A549 (cell line): ENCODE measurements around the gene HILPDA. TPM values are rescaled to one million over a fixed set of nuclear protein-coding genes. Genes with fewer than 3 reads are reported as not detected.

Source experiments
- ATAC-seq, 2 experiments: fragments of 200-7000 bp in 1 of 2; fragments of >200 bp in 1 of 2; cut with Nextera tagmentation in 1 of 2; cut with Tn5 transposase in 1 of 2; 3 replicates each; pipeline versions ENCODE4 v1.8.0 to v1.9.1; 2018 to 2020; ENCODE audit warnings: mild to moderate bottlenecking in 1 of 2, moderate library complexity in 1 of 2
- CTCF ChIA-PET: fragments of 300-600 bp; sonication (Branson Sonifier 250); formaldehyde crosslinking; extraction: SDS; loops from one replicate; lab custom pipeline; 2021; ENCODE audit warnings: antibody characterized with exemption, inconsistent platforms; lab: Yijun Ruan, JAX
- POLR2A ChIA-PET: fragments of 350-600 bp; formaldehyde crosslinking; extraction: SDS; loops from one replicate; lab custom pipeline; 2021; ENCODE audit warnings: antibody characterized with exemption, inconsistent platforms; lab: Yijun Ruan, JAX
- DNase-seq, 2 experiments: peaks; one replicate each; pipeline versions ENCODE4 v3.0.0 to v3.0.0-alpha.2; 2011 to 2016; ENCODE audit warnings: low read depth in 1 of 2, low spot score in 1 of 2
- FAIRE-seq: peaks from 2 replicates; lab custom pipeline; 2011; peaks lifted over from hg19 to GRCh38; lab: Jason Lieb, UNC
- H3K27ac ChIP-seq, 2 experiments: fragments of >200 bp; sonication (Bioruptor Twin); formaldehyde crosslinking; 3 replicates each; pipeline ENCODE4 v1.5.1; 2016 to 2017
- H3K4me1 ChIP-seq: fragments of >200 bp; sonication (Bioruptor Twin); formaldehyde crosslinking; 3 replicates; pipeline ENCODE4 v1.6.1; 2016
- H3K4me2 ChIP-seq: fragments of >200 bp; sonication (Bioruptor Twin); formaldehyde crosslinking; 3 replicates; pipeline ENCODE4 v1.6.1; 2016
- H3K4me3 ChIP-seq: fragments of >200 bp; sonication (Bioruptor Twin); formaldehyde crosslinking; 3 replicates; pipeline ENCODE4 v1.5.1; 2016
- H3K9me3 ChIP-seq: fragments of >200 bp; sonication (Bioruptor Twin); formaldehyde crosslinking; 3 replicates; pipeline ENCODE4 v1.6.1; 2016
- CBX2 ChIP-seq: fragments of 200-600 bp; sonication (generic); IDR thresholded peaks from 2 replicates; pipeline ENCODE4 v1.6.1; 2016; ENCODE audit warnings: low read depth, mild to moderate bottlenecking, borderline replicate concordance
- CEBPB ChIP-seq, 2 experiments: fragments of >200 bp in 1 of 2; sonication (Bioruptor Twin) in 1 of 2; formaldehyde crosslinking in 1 of 2; IDR thresholded peaks; 2 replicates each; pipeline ENCODE4 v1.6.1; 2012 to 2016
- CHD2 ChIP-seq: fragments of 150-350 bp; IDR thresholded peaks from 2 replicates; pipeline ENCODE4 v1.6.1; 2014; ENCODE audit warnings: low read length; ENCODE audit not compliant: partially characterized antibody
- CTCF ChIP-seq: fragments of >200 bp; sonication (Bioruptor Twin); formaldehyde crosslinking; IDR thresholded peaks from 3 replicates; pipeline ENCODE4 v1.5.1; 2016
- EHMT2 ChIP-seq: fragments of 200-600 bp; sonication (generic); IDR thresholded peaks from 2 replicates; pipeline ENCODE4 v1.6.1; 2016; ENCODE audit warnings: antibody characterized with exemption, low read depth, mild to moderate bottlenecking, moderate library complexity
- ESRRA ChIP-seq: fragments of 150-350 bp; IDR thresholded peaks from 2 replicates; pipeline ENCODE4 v1.6.1; 2014; ENCODE audit warnings: mild to moderate bottlenecking, low read length, borderline replicate concordance
- FOXS1 ChIP-seq: fragments of 250-450 bp; sonication (Bioruptor Pico); IDR thresholded peaks from 2 replicates; pipeline ENCODE4 v1.5.0; 2020; ENCODE audit warnings: mild to moderate bottlenecking, moderate library complexity
- HES2 ChIP-seq: fragments of >200 bp; sonication (Bioruptor Twin); formaldehyde crosslinking; IDR thresholded peaks from 2 replicates; pipeline ENCODE4 v1.6.1; 2016
- HEYL ChIP-seq: fragments of 250-450 bp; sonication (Bioruptor Pico); IDR thresholded peaks from 2 replicates; pipeline ENCODE4 v1.8.0; 2021; ENCODE audit warnings: mild to moderate bottlenecking, moderate library complexity
- HOXA7 ChIP-seq: fragments of 250-450 bp; sonication (Bioruptor Pico); IDR thresholded peaks from 2 replicates; pipeline ENCODE4 v1.5.0; 2020; ENCODE audit warnings: mild to moderate bottlenecking, moderate library complexity
- HOXB13 ChIP-seq: fragments of 250-450 bp; sonication (Bioruptor Pico); IDR thresholded peaks from 2 replicates; pipeline ENCODE4 v1.5.0; 2020; ENCODE audit warnings: low read depth, mild to moderate bottlenecking, moderate library complexity
- HOXB5 ChIP-seq: fragments of 250-450 bp; sonication (Bioruptor Pico); IDR thresholded peaks from 2 replicates; pipeline ENCODE4 v1.5.0; 2020; ENCODE audit warnings: mild to moderate bottlenecking, moderate library complexity
- JUN ChIP-seq, 2 experiments: fragments of >200 bp; sonication (Bioruptor Twin); formaldehyde crosslinking; IDR thresholded peaks; 2 replicates in 1 of 2; 3 replicates in 1 of 2; pipeline ENCODE4 v1.6.1; 2016 to 2017
- KDM1A ChIP-seq: fragments of 200-600 bp; sonication (generic); IDR thresholded peaks from 2 replicates; pipeline ENCODE4 v1.6.1; 2016; ENCODE audit warnings: low read depth, mild to moderate bottlenecking
- MAFK ChIP-seq: fragments of 450-650 bp; IDR thresholded peaks from 2 replicates; pipeline ENCODE4 v1.6.1; 2014; ENCODE audit not compliant: partially characterized antibody
- NPAS2 ChIP-seq: fragments of 250-450 bp; sonication (Bioruptor Pico); IDR thresholded peaks from 2 replicates; pipeline ENCODE4 v1.8.0; 2022; ENCODE audit warnings: mild to moderate bottlenecking, moderate library complexity, borderline replicate concordance
- RAD21 ChIP-seq, 2 experiments: fragments of >200 bp in 1 of 2; sonication (Bioruptor Twin) in 1 of 2; formaldehyde crosslinking in 1 of 2; IDR thresholded peaks in 1 of 2; conservative IDR thresholded peaks in 1 of 2; 2 replicates in 1 of 2; 3 replicates in 1 of 2; pipeline ENCODE4 v1.6.1; 2012 to 2018; ENCODE audit warnings: inconsistent platforms in 1 of 2
- RARB ChIP-seq: fragments of 250-450 bp; sonication (Bioruptor Pico); IDR thresholded peaks from 2 replicates; pipeline ENCODE4 v1.8.0; 2021; ENCODE audit warnings: mild to moderate bottlenecking, moderate library complexity
- RCOR1 ChIP-seq: fragments of 150-350 bp; IDR thresholded peaks from 2 replicates; pipeline ENCODE4 v1.6.1; 2014; ENCODE audit warnings: antibody characterized with exemption, low read length, low read depth
- RNF2 ChIP-seq: fragments of 200-600 bp; sonication (generic); IDR thresholded peaks from 2 replicates; pipeline ENCODE4 v1.6.1; 2016; ENCODE audit warnings: low read depth, mild to moderate bottlenecking, antibody characterized with exemption, moderate library complexity, borderline replicate concordance
- SMC3 ChIP-seq: fragments of >200 bp; sonication (Bioruptor Twin); formaldehyde crosslinking; IDR thresholded peaks from 3 replicates; pipeline ENCODE4 v1.6.1; 2018; ENCODE audit warnings: inconsistent platforms
- SREBF2 ChIP-seq: fragments of 450-650 bp; IDR thresholded peaks from 2 replicates; pipeline ENCODE4 v1.6.1; 2014; ENCODE audit warnings: mild to moderate bottlenecking, moderate library complexity
- TFCP2L1 ChIP-seq: fragments of 250-450 bp; sonication (Bioruptor Pico); IDR thresholded peaks from 2 replicates; pipeline ENCODE4 v1.5.0; 2021; ENCODE audit warnings: mild to moderate bottlenecking
- ZNF302 ChIP-seq: fragments of 250-450 bp; sonication (Bioruptor Pico); IDR thresholded peaks from 2 replicates; pipeline ENCODE4 v1.9.0; 2021; ENCODE audit warnings: inconsistent platforms, mild to moderate bottlenecking, moderate library complexity
- WGBS: methylation state at CpG from one replicate; pipeline ENCODE4 v1.1.6; 2017; ENCODE audit errors: missing lambda C conversion rate; 5-methylcytosine and 5-hydroxymethylcytosine counted together
- polyA plus RNA-seq, 4 experiments: library from polyadenylated mRNA; depleted of rRNA in 3 of 4; stranded (reverse); fragments of >200 nt; fragmentation: RNase III in 1 of 4; extraction: RNeasy Plus Mini Kit Qiagen cat#74134 plus additional on column Dnase treatment in 1 of 4; gene quantifications; 2 replicates in 3 of 4; 3 replicates in 1 of 4; pipeline ENCODE4 v1.2.3, GENCODE V29; 2011 to 2017

HILPDA gene
- polyA plus RNA-seq, 2 of the 4 experiments (the other 2 are of a cell fraction) = 24.2 to 94.6 TPM

DNA sequence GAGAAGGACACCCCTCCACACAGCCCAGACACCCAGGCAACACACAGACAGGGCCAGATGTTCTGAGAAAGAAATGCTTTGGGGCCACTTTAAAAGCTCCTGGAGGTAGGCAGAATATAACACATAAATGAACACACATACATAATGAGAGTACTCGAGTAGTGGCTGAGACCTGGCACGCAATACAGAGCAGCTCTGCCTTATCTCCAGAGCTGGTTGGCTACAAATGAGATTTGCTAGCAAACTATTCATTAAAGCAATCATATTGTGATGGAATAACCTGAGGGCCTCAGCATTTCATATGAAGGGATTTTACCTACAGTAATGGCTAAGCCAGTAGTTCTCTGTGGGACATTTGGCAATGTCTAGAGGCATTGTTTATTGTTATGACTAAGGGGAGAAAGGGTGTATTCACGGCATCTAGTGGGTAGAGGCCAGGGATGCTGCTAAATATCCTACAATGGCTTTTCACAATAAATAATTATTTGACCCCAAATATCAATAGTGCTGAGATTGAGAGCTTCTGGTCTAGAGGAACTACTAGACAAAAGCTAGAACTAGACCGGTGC lies 40.4 kb upstream of the HILPDA start:
- CTCF ChIA-PET = interaction anchor here (1.8 to 27.7 kb wide), 6 partner anchors 8 to 67 kb away, joined by 4 to 695 read pairs (median 34); partner anchors contain the start of genes HILPDA and IMPDH1
- FAIRE-seq (no peak), ATAC-seq (no peak), DNase-seq (no peak)
- no peak overlapping the region for H3K4me2 ChIP-seq
- H3K4me1 ChIP-seq = peaks cover 6% of the 10 kb centered on the region; the same call in 1 of the 3 replicates
- H3K27ac ChIP-seq = no peak overlapping the region
- H3K9me3 ChIP-seq = no peaks in the 10 kb centered on the region; the same call in 2 of the 3 replicates
- TF ChIP-seq HOXB5 (CRISPR knock-in tag) (no peak), HES2 (no peak), RNF2 (no peak), SREBF2 (no peak), ESRRA (no peak), CBX2 (no peak), CEBPB (IDR thresholded peaks at IDR 0.05) (no peak), EHMT2 (no peak), RAD21 (conservative IDR thresholded peaks at IDR 0.05 in 1 of 2, IDR thresholded peaks at IDR 0.05 in 1 of 2) (no peak), CHD2 (no peak), RARB (no peak), HEYL (CRISPR knock-in tag) (no peak)
- H3K4me3 ChIP-seq = no peak overlapping the region
- POLR2A ChIA-PET = no interaction called here
- WGBS = 51% methylated on average over 4 of the region's 4 CpGs

- TF ChIP-seq CEBPB (IDR thresholded peaks at IDR 0.05) (no peak), KDM1A (no peak), SMC3 (no peak), NPAS2 (CRISPR knock-in tag) (no peak), JUN (IDR thresholded peaks at IDR 0.05) (no peak), SREBF2 (no peak), MAFK (no peak), HOXB13 (CRISPR knock-in tag) (no peak), RAD21 (conservative IDR thresholded peaks at IDR 0.05 in 1 of 2, IDR thresholded peaks at IDR 0.05 in 1 of 2) (no peak), CTCF (no peak), HOXA7 (no peak), RCOR1 (no peak), TFCP2L1 (CRISPR knock-in tag) (no peak), HEYL (CRISPR knock-in tag) (no peak), ZNF302 (no peak), FOXS1 (CRISPR knock-in tag) (no peak)
- TF ChIP-seq, all 56 proteins: peak for 0
- H3K27ac ChIP-seq = no peak overlapping the region
- no peak for ATAC-seq
- ChIA-PET CTCF (interaction anchor here (1.2 to 27.7 kb wide), 9 partner anchors 8 to 69 kb away, joined by 3 to 695 read pairs (median 16); partner anchors contain the start of gene IMPDH1), POLR2A (no interaction called here)
- H3K4me1 ChIP-seq = no peaks in the 10 kb centered on the region
- WGBS = 77% methylated on average over 3 of the region's 3 CpGs
- no peak for FAIRE-seq
- H3K4me3 ChIP-seq = no peak overlapping the region
- H3K4me2 ChIP-seq = no peak overlapping the region
- DNase-seq = no peak
- no peaks in the 10 kb centered on the region; the same call in 2 of the 3 replicates for H3K9me3 ChIP-seq
Observed at GRCh38 chr7:128417071-128417470, 38.6 kb upstream of the HILPDA start.
